Stimulated activated CD4-positive, alpha-beta T cell treated with anti-CD3 and anti-CD28 coated beads, Interleukin-4, amount 100 ng/mL, for 24 hours (primary cell): ENCODE measurements around the gene PDGFD.

Experiments used
- DNase-seq: peaks from one replicate; pipeline ENCODE4 v3.0.0-alpha.2; 2020

PDGFD gene

DNA sequence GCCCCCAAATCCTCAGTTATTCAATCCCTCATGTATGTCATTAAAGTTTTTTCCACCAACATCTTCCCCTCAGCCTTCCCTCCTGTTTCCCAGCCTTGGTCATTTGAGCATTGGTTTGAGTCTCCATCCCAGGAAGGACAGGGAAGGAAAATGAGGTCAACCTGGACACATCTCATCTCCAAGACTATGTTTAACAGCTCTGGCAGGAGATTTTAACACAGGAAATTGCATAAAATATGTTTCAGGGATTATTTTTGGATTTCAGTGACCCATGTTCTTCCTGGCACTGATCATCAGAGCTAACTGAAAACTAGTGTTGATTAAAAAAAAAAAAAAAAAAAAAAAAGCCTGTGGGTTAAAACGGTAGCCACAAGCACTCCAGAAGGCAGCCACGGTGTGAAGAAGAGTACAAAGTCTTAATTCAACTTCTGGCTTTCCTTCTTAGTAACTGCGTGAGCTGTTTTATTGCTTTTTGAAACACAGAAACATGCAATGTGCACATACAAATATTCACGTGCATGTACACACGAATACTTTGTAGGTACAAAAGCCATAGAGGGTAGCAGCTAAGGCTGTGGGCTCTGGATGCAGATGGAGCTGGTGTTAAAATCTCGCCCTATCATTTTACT is 291.9 kb downstream of the PDGFD start:
- DNase-seq: no peak

DNA sequence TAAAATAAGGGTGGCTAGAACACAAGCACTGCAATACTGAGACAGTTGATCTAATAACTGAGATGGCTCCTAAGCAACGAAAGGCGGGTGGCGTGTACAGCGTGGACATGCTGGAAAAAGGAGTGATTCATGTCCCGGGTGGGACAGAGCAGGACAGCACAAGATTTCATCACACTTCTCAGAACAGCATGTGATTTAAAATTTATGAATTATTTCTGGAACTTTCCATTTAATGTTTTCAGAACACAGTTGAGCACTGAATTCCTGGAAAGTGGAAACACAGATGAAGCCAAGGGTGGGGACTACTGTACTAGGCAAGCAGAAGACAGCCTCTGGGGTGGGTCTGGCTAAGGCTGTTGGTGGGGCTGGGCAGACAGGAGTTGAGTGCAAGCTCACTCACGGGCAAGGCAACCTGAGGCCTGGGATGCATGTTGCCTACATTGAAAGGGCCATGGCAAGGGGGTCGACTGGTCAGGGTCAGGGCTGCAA is 293.1 kb downstream of the PDGFD start:
- no peak for DNase-seq

DNA sequence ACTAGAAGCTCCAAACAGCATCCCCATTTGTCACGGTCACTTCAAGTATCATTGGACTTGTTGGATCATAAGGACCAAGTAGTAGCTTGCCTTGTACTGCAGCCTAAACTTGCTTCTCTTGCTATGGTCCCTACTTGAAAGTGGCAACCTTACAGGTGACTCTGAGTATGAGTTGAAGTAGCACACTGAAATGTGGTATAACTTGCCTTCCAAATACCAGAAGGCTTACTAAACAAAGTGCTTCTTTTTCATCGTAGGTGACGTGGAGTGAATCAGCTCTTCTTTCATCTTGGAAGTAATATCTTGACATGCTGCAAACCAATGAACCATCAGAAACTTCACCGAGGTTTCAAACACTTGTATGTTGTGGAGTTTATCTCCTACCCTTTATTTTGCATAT is 296.5 kb downstream of the PDGFD start:
- no peak for DNase-seq

DNA sequence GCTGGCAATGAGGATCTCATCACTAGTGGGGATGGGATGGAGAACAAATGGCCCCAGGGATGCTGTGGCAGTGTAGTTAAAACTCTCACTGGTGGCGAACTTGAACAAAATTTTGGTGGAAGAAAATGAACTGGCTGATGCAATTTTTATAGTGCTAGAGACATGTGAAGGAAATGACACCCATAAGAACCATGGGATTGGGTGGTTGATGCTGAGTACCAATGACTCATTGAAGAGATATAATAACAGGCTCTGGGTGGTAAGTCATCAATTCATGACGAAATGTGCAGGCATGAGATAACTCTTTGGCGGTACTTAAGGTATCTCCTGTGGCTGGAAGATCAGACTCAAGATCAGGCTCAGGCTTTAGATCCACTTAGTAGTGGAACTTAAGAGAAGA is 300.4 kb downstream of the PDGFD start:
- DNase-seq: no peak

DNA sequence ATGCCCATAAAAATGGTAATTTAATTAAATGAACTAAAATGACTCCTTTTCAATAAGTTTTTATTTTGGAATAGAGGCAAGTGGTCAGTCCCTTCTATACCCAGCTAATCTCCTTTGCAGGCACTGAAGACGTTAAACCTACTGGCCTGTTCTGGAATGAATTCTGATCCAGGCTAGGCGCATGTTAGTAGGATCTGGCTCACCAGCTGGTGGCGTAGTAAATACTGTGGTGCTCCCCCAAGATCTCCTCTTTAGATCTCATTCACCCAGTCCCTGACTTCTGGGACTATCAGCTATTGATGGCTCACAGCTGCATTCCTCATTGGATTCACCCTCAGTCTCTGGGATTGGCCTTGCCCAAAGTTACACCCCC is 301.2 kb downstream of the PDGFD start:
- DNase-seq: no peak

DNA sequence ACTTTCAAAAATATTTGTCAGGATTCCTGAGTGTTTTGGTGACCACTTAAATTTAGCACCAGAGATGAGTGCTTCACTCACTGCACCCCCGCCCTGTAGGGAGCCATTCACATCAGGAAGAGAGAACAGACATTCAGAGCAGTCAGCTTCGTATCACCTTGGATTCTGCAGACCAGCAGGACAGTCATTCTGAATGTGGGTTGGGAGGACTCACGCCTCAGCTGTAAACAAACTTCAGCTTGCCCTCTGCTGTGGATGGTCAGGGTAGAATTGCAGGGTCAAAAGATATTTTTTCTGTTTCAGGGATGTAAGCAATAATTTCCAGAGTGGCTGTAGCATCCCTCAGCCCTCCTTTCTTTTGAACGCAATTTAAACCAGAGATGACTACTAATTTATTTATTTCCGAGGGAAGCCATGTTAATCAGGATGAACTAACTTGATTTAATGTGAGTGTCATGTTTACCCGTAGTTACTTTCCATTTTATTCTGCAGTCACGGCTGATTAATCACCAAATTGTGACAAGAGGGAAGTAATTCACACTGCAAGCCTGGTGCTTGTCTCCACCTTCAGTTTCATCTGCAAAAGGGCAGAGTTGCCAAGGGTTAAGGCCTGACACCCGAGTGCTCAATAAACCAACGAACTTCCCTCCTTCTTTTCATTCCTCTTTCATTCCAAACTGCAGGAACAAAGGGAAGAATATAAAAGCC is 301.7 kb downstream of the PDGFD start:
- no peak for DNase-seq
